ENCODE measurements around the gene TRIM3. TPM values are rescaled to one million over a fixed set of nuclear protein-coding genes. Genes with fewer than 3 reads are reported as not detected.

TRIM3 gene
- total and polyA plus RNA-seq, 2 experiments from 2014 or later = 7.9 to 21.1 TPM

GRCh38 chr11:6410695-6411430 lies 62.9 kb downstream of the TRIM3 start:
- no peak overlapping the region for H3K27ac Mint-ChIP-seq
- no peak for DNase-seq (ENCODE audit: low spot score)
- H3K36me3 Mint-ChIP-seq (ENCODE audit: low read depth) = no peaks in the 10 kb centered on the region; the same call in 2 of the 3 replicates
- peaks cover 12% of the 10 kb centered on the region for H3K4me1 Mint-ChIP-seq
- H3K36me3 ChIP-seq (ENCODE audit: insufficient read depth) = no peaks in the 10 kb centered on the region
- H3K9me3 Mint-ChIP-seq = no peaks in the 10 kb centered on the region
- no peak overlapping the region for H3K4me2 ChIP-seq
- H3K27me3 Mint-ChIP-seq (ENCODE audit: insufficient read depth, low read depth, poor library complexity) = peaks cover 2% of the 10 kb centered on the region
- no peak overlapping the region for H3K4me3 Mint-ChIP-seq
- H3K4me3 ChIP-seq = no peak overlapping the region
- H3K27me3 ChIP-seq (ENCODE audit: insufficient read depth) = no peaks in the 10 kb centered on the region
- no peaks in the 10 kb centered on the region for H3K79me2 ChIP-seq (replicated peaks; ENCODE audit: insufficient read depth)
- no peaks in the 10 kb centered on the region for H3K4me1 ChIP-seq (ENCODE audit: insufficient read depth)
- ATAC-seq = no peak
- no peaks in the 10 kb centered on the region for H4K20me1 ChIP-seq (replicated peaks; ENCODE audit: insufficient read depth)
- no peak overlapping the region for H2AFZ ChIP-seq
- TF ChIP-seq ZNF331 (CRISPR knock-in tag; IDR thresholded peaks at IDR 0.05; ENCODE audit: low read depth) (no peak), NANOG (IDR thresholded peaks at IDR 0.05; ENCODE audit: borderline replicate concordance) (no peak), EZH2phosphoT487 (IDR thresholded peaks at IDR 0.05; ENCODE audit: unreplicated experiment) (no peak), CREB1 (CRISPR knock-in tag; IDR thresholded peaks at IDR 0.05; ENCODE audit: low read depth) (no peak), ZNF114 (CRISPR knock-in tag; IDR thresholded peaks at IDR 0.05) (no peak)
- TF ChIP-seq, protein P1, sequence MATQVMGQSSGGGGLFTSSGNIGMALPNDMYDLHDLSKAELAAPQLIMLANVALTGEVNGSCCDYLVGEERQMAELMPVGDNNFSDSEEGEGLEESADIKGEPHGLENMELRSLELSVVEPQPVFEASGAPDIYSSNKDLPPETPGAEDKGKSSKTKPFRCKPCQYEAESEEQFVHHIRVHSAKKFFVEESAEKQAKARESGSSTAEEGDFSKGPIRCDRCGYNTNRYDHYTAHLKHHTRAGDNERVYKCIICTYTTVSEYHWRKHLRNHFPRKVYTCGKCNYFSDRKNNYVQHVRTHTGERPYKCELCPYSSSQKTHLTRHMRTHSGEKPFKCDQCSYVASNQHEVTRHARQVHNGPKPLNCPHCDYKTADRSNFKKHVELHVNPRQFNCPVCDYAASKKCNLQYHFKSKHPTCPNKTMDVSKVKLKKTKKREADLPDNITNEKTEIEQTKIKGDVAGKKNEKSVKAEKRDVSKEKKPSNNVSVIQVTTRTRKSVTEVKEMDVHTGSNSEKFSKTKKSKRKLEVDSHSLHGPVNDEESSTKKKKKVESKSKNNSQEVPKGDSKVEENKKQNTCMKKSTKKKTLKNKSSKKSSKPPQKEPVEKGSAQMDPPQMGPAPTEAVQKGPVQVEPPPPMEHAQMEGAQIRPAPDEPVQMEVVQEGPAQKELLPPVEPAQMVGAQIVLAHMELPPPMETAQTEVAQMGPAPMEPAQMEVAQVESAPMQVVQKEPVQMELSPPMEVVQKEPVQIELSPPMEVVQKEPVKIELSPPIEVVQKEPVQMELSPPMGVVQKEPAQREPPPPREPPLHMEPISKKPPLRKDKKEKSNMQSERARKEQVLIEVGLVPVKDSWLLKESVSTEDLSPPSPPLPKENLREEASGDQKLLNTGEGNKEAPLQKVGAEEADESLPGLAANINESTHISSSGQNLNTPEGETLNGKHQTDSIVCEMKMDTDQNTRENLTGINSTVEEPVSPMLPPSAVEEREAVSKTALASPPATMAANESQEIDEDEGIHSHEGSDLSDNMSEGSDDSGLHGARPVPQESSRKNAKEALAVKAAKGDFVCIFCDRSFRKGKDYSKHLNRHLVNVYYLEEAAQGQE (IDR thresholded peaks at IDR 0.05; ENCODE audit: unreplicated experiment) = no peak
- TF ChIP-seq, protein P2, sequence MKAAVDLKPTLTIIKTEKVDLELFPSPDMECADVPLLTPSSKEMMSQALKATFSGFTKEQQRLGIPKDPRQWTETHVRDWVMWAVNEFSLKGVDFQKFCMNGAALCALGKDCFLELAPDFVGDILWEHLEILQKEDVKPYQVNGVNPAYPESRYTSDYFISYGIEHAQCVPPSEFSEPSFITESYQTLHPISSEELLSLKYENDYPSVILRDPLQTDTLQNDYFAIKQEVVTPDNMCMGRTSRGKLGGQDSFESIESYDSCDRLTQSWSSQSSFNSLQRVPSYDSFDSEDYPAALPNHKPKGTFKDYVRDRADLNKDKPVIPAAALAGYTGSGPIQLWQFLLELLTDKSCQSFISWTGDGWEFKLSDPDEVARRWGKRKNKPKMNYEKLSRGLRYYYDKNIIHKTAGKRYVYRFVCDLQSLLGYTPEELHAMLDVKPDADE (IDR thresholded peaks at IDR 0.05) = no peak
- no peak overlapping the region for H3K27ac ChIP-seq (ENCODE audit: low read depth)
- no peaks in the 10 kb centered on the region for H3K9me2 ChIP-seq (ENCODE audit: insufficient read depth)
- no peaks in the 10 kb centered on the region for H3F3A ChIP-seq (replicated peaks; ENCODE audit: low read depth)

GRCh38 chr11:6406370-6406769 lies 67.4 kb downstream of the TRIM3 start:
- Histone ChIP-seq H3F3A (replicated peaks; ENCODE audit: low read depth) (no peaks in the 10 kb centered on the region), H3K9me2 (ENCODE audit: insufficient read depth) (no peaks in the 10 kb centered on the region), H3K27me3 (ENCODE audit: insufficient read depth) (no peaks in the 10 kb centered on the region), H3K4me1 (ENCODE audit: insufficient read depth) (peaks cover 5% of the 10 kb centered on the region; the same call in 1 of the 2 replicates), H3K27ac (ENCODE audit: low read depth) (no peak overlapping the region), H4K20me1 (replicated peaks; ENCODE audit: insufficient read depth) (no peaks in the 10 kb centered on the region), H2AFZ (no peak overlapping the region), H3K4me3 (no peak overlapping the region), H3K4me2 (no peak overlapping the region), H3K36me3 (ENCODE audit: insufficient read depth) (no peaks in the 10 kb centered on the region), H3K79me2 (replicated peaks; ENCODE audit: insufficient read depth) (no peaks in the 10 kb centered on the region)
- Mint-ChIP-seq H3K27me3 (ENCODE audit: insufficient read depth, low read depth, poor library complexity) (peaks cover 11% of the 10 kb centered on the region), H3K36me3 (ENCODE audit: low read depth) (no peaks in the 10 kb centered on the region; the same call in 2 of the 3 replicates), H3K9me3 (no peaks in the 10 kb centered on the region), H3K27ac (no peak overlapping the region), H3K4me1 (peaks cover 16% of the 10 kb centered on the region), H3K4me3 (no peak overlapping the region; the same call in 2 of the 3 replicates)
- no peak for DNase-seq (ENCODE audit: low spot score)
- ATAC-seq = no peak
- TF ChIP-seq EZH2 (IDR thresholded peaks at IDR 0.05; ENCODE audit: low read depth, unreplicated experiment) (no peak), ZNF114 (CRISPR knock-in tag; IDR thresholded peaks at IDR 0.05) (no peak), JUNB (IDR thresholded peaks at IDR 0.05; ENCODE audit: unreplicated experiment) (no peak), CTCF (conservative IDR thresholded peaks at IDR 0.05; ENCODE audit: low read depth in 2 of 2) (no peak), CREB1 (CRISPR knock-in tag; IDR thresholded peaks at IDR 0.05; ENCODE audit: low read depth) (no peak)
- TF ChIP-seq, protein P2 (IDR thresholded peaks at IDR 0.05) = no peak
- TF ChIP-seq, protein P1 (IDR thresholded peaks at IDR 0.05; ENCODE audit: unreplicated experiment) = no peak
